Activated T-cell treated with anti-CD3 and anti-CD28 coated beads, Interleukin-2, amount 50 U/mL, for 24 hours (primary cell): ENCODE measurements around the gene GRIK3.

Experiments
- DNase-seq: peaks from one replicate; pipeline ENCODE4 v3.0.0-alpha.2; 2020
- H3K27ac Mint-ChIP-seq: 2 replicates; pipeline ENCODE4 v1.8.0; 2020; ENCODE audit warnings: mild to moderate bottlenecking, mixed read lengths
- H3K27me3 Mint-ChIP-seq: 2 replicates; pipeline ENCODE4 v1.8.0; 2020; ENCODE audit warnings: mixed read lengths
- H3K36me3 Mint-ChIP-seq: 2 replicates; pipeline ENCODE4 v1.8.0; 2020; ENCODE audit warnings: low read depth, mixed read lengths
- H3K4me1 Mint-ChIP-seq: 2 replicates; pipeline ENCODE4 v1.8.0; 2020; ENCODE audit warnings: low read depth, mixed read lengths
- H3K4me3 Mint-ChIP-seq: 2 replicates; pipeline ENCODE4 v1.8.0; 2020; ENCODE audit warnings: mild to moderate bottlenecking, moderate library complexity, mixed read lengths
- H3K9me3 Mint-ChIP-seq: 2 replicates; pipeline ENCODE4 v1.8.0; 2020; ENCODE audit warnings: mixed read lengths

Gene GRIK3

DNA sequence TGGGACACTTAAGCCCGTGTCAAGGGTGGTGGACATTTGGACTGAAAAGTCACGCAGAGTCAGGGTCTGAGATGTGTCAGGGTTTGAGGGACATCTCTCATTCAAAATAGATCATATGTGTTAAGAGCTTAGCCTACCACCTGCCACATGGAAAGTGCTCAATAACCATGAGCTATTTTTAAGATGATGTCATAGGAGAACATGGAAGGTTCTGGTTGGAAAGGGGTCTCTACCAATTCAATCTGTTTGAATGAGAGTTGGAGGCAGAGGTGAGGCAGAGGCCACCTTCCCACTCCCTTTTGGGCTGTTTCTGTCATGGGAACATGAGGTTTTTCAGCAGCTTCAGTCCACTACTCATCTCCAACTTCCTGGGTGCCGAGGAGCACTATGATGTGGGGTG, 239.9 kb downstream of the GRIK3 start:
- Mint-ChIP-seq H3K4me3 (no peak overlapping the region), H3K27ac (no peak overlapping the region), H3K27me3 (peaks cover 5% of the 10 kb centered on the region), H3K4me1 (no peaks in the 10 kb centered on the region), H3K9me3 (no peaks in the 10 kb centered on the region), H3K36me3 (no peaks in the 10 kb centered on the region)
- DNase-seq = no peak

GRCh38 chr1:36793452-36793851, 240.9 kb downstream of the GRIK3 start:
- peaks cover 7% of the 10 kb centered on the region for H3K27me3 Mint-ChIP-seq
- H3K9me3 Mint-ChIP-seq = no peaks in the 10 kb centered on the region
- H3K4me3 Mint-ChIP-seq = no peak overlapping the region
- no peak overlapping the region for H3K27ac Mint-ChIP-seq
- no peak for DNase-seq
- H3K36me3 Mint-ChIP-seq = no peaks in the 10 kb centered on the region
- H3K4me1 Mint-ChIP-seq = no peaks in the 10 kb centered on the region

GRCh38 chr1:36792292-36792691, 242.0 kb downstream of the GRIK3 start:
- Mint-ChIP-seq H3K36me3 (no peaks in the 10 kb centered on the region), H3K4me3 (no peak overlapping the region), H3K27ac (no peak overlapping the region), H3K9me3 (no peaks in the 10 kb centered on the region), H3K27me3 (peaks cover 16% of the 10 kb centered on the region), H3K4me1 (no peaks in the 10 kb centered on the region)
- no peak for DNase-seq

GRCh38 chr1:36790191-36790590, 244.1 kb downstream of the GRIK3 start:
- Mint-ChIP-seq H3K4me1 (no peaks in the 10 kb centered on the region), H3K27ac (no peak overlapping the region), H3K36me3 (no peaks in the 10 kb centered on the region), H3K4me3 (no peak overlapping the region), H3K9me3 (no peaks in the 10 kb centered on the region), H3K27me3 (peaks cover 30% of the 10 kb centered on the region)
- no peak for DNase-seq

DNA sequence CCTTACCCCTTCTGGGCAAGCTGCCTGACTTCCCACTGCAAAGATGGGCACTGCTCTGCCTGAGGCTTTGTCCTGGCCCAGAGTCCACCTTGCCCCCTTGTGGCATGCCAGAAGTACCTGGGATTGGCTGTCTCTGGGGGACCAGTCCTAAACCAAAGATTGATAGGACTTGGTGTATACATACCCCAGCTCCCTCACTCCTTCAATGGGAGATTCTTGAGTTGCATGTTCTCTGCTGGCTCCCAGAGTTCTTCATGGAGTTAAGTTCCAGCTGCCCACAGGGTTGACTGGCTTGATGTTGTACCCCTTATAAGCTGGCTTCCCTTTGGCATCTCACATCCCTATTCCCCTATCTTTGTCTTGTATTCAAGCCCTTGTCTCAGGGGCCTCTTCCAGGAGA, 244.8 kb downstream of the GRIK3 start:
- Mint-ChIP-seq H3K9me3 (no peaks in the 10 kb centered on the region), H3K27ac (no peak overlapping the region), H3K36me3 (no peaks in the 10 kb centered on the region), H3K27me3 (peaks cover 30% of the 10 kb centered on the region), H3K4me3 (no peak overlapping the region), H3K4me1 (no peaks in the 10 kb centered on the region)
- no peak for DNase-seq

- H3K9me3 Mint-ChIP-seq = no peaks in the 10 kb centered on the region
- H3K27ac Mint-ChIP-seq = no peak overlapping the region
- no peak for DNase-seq
- no peaks in the 10 kb centered on the region for H3K4me1 Mint-ChIP-seq
- H3K27me3 Mint-ChIP-seq = peaks cover 30% of the 10 kb centered on the region
- no peaks in the 10 kb centered on the region for H3K36me3 Mint-ChIP-seq
- H3K4me3 Mint-ChIP-seq = no peak overlapping the region
Observed at GRCh38 chr1:36787312-36787913, 246.9 kb downstream of the GRIK3 start.

- DNase-seq = no peak
- Mint-ChIP-seq H3K9me3 (no peaks in the 10 kb centered on the region), H3K27ac (no peak overlapping the region), H3K4me1 (no peaks in the 10 kb centered on the region), H3K36me3 (no peaks in the 10 kb centered on the region), H3K27me3 (peaks cover 30% of the 10 kb centered on the region), H3K4me3 (no peak overlapping the region)
Observed at GRCh38 chr1:36786425-36786824, 247.9 kb downstream of the GRIK3 start.

- peaks cover 23% of the 10 kb centered on the region for H3K27me3 Mint-ChIP-seq
- no peak overlapping the region for H3K27ac Mint-ChIP-seq
- H3K9me3 Mint-ChIP-seq = no peaks in the 10 kb centered on the region
- no peak for DNase-seq
- H3K4me3 Mint-ChIP-seq = no peak overlapping the region
- H3K36me3 Mint-ChIP-seq = no peaks in the 10 kb centered on the region
- H3K4me1 Mint-ChIP-seq = no peaks in the 10 kb centered on the region
Observed at GRCh38 chr1:36784147-36784859, 250.0 kb downstream of the GRIK3 start.

DNA sequence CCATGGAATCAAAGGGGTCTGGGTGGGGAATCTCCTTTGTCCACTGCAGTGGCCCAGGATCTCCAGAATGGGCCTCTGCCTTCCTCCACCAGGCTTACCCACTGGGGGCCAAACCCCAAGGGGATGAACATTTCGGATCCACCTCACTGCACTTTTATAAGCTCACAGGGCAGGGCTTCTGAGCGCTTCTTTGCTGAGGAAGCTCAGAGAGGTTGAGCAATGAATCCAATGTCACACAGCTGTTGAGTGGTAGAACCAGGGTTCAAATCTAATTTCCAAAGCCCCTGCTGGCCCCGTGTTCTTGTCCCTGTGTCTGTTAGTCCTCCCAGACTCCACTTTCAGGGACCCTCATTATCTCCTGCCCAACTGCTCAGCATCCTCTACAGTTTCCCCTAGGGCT, 250.8 kb downstream of the GRIK3 start:
- H3K36me3 Mint-ChIP-seq = no peaks in the 10 kb centered on the region
- H3K27me3 Mint-ChIP-seq = peaks cover 22% of the 10 kb centered on the region
- H3K9me3 Mint-ChIP-seq = no peaks in the 10 kb centered on the region
- H3K27ac Mint-ChIP-seq = no peak overlapping the region
- H3K4me1 Mint-ChIP-seq = no peaks in the 10 kb centered on the region
- DNase-seq = no peak
- H3K4me3 Mint-ChIP-seq = no peak overlapping the region

DNA sequence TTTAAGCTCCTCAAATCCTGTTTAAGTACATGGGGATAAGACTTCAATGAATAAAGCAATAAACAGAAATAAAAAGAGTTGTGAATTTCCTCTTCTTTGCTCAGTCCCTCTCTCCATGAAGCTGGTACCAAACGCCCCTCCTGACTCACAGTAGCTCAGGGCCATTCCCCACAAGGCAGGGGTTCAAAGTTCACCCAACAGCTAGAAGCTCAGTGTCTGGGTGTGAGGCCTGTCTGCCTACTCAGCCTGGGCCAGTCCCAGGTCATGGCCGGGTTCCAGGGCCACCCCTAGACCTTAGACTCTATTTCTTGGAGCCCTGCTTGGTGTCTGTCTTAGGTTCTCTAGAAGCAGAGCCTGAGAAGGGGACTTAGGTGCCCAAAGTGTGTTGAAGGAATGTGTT, 251.5 kb downstream of the GRIK3 start:
- H3K27me3 Mint-ChIP-seq = peaks cover 19% of the 10 kb centered on the region

GRCh38 chr1:36782085-36782484, 252.2 kb downstream of the GRIK3 start:
- Mint-ChIP-seq H3K4me3 (no peak overlapping the region), H3K27me3 (peaks cover 12% of the 10 kb centered on the region), H3K27ac (no peak overlapping the region), H3K36me3 (no peaks in the 10 kb centered on the region), H3K4me1 (no peaks in the 10 kb centered on the region), H3K9me3 (no peaks in the 10 kb centered on the region)
- DNase-seq = no peak

More for the DNA sequence above, 251.5 kb downstream of the GRIK3 start:
- no peaks in the 10 kb centered on the region for H3K9me3 Mint-ChIP-seq
- DNase-seq = no peak
- no peak overlapping the region for H3K4me3 Mint-ChIP-seq
- no peaks in the 10 kb centered on the region for H3K4me1 Mint-ChIP-seq
- H3K27ac Mint-ChIP-seq = no peak overlapping the region
- H3K36me3 Mint-ChIP-seq = no peaks in the 10 kb centered on the region

- Mint-ChIP-seq H3K27me3 (peaks cover 10% of the 10 kb centered on the region), H3K36me3 (no peaks in the 10 kb centered on the region), H3K27ac (no peak overlapping the region), H3K9me3 (no peaks in the 10 kb centered on the region), H3K4me3 (no peak overlapping the region), H3K4me1 (no peaks in the 10 kb centered on the region)
- no peak for DNase-seq
Observed at GRCh38 chr1:36781098-36781497, 253.2 kb downstream of the GRIK3 start.

DNA sequence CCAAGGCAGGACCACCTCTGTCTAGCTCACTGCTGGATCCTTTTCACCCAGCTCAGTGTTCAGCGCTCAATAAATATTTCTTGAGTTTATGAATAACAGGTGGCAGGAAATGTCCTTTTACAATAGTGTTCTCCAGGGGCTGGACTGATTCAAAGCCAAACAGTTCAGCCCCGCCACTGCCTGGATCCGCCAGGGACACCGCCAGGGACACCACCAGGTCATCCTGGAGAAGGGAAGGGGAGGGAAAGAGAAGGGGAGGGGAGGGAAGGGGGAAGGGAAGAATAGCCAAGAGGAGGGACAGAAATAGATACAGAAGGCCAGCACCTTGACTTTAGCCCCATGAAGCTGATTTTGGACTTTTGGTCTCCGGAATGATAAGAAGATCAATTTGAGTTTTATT, 255.6 kb downstream of the GRIK3 start:
- Mint-ChIP-seq H3K9me3 (no peaks in the 10 kb centered on the region), H3K36me3 (no peaks in the 10 kb centered on the region)

DNA sequence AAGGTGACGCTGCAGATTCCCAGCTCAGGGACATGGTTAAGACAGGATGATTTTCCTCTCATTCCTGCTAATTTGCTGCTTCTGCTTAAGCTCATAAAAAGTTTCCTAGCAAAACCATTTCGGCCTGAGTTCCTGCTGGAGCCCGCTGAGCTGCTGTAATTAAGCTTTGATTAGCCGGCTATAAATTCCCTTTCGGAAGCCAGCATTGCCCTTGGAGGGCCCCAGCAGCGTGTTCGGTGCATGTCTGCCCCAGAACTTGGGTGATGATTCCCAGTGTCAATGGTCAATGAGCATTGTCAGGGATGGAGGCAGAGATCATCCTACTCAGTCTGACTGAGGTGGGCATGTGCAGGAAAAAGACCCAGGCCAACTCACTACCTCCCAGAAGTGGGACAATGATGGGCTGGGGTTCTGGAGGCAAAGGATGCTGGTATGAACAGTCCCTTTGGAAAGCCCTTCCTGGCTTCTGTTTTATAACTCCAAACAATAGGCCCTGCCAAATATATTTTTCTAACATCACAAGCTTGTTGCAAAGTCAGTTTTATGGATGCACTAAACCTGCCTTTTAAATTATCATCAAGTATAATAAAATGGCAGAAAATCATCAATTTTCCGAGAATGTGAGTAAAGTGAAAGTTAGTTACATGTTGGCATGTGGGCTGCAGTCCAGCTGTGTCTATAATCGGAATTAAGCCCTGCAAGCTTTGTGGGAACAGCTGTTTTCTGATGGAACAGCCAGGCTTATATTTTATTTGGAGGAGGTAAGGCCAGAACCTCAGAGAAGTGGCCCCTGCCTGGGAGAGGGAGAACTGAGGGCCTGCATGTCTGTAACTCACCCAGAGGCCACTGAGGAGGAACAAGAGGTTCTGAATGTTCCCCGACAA, 257.1 kb downstream of the GRIK3 start:
- no peaks in the 10 kb centered on the region for H3K9me3 Mint-ChIP-seq
- no peaks in the 10 kb centered on the region for H3K4me1 Mint-ChIP-seq
- no peak overlapping the region for H3K4me3 Mint-ChIP-seq
- DNase-seq = no peak
- peaks cover 33% of the 10 kb centered on the region for H3K27me3 Mint-ChIP-seq
- H3K36me3 Mint-ChIP-seq = no peaks in the 10 kb centered on the region
- no peak overlapping the region for H3K27ac Mint-ChIP-seq

More for the DNA sequence above, 255.6 kb downstream of the GRIK3 start:
- Mint-ChIP-seq H3K27ac (no peak overlapping the region), H3K27me3 (peaks cover 25% of the 10 kb centered on the region), H3K4me1 (no peaks in the 10 kb centered on the region), H3K4me3 (no peak overlapping the region)
- DNase-seq = no peak

DNA sequence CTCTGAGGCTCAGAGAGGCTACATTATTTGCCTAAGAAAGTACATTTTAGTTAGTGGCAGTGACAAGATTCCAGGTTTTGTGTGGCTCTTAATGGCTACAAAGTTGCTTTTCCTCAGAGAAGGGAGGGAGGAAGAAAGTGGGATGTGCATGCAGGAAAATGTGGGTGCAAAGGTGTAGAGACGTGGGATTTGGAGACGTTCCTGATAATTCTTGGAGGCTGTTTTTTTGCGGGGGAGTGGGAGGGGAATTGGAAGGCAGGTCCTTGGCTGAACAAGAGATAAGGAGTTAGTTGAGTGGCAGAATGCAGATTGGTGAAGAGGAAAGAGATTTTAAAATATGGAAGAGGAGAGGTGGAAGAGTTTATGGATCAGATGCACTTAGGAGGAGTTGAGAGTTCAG, 258.1 kb downstream of the GRIK3 start:
- no peak overlapping the region for H3K27ac Mint-ChIP-seq
- H3K4me3 Mint-ChIP-seq = no peak overlapping the region
- no peaks in the 10 kb centered on the region for H3K36me3 Mint-ChIP-seq
- peaks cover 40% of the 10 kb centered on the region for H3K27me3 Mint-ChIP-seq
- no peak for DNase-seq
- no peaks in the 10 kb centered on the region for H3K4me1 Mint-ChIP-seq
- H3K9me3 Mint-ChIP-seq = no peaks in the 10 kb centered on the region
